Thoracic aorta (tissue), 2 donors: ENCODE results near the gene GNB1. TPM values are rescaled to one million over a fixed set of nuclear protein-coding genes. Genes with fewer than 3 reads are reported as not detected.

Experiments used
- ATAC-seq: fragments of 150-250 bp; one replicate; pipeline ENCODE4 v1.8.0; 2017; ENCODE audit warnings: low read depth; ENCODE audit not compliant: insufficient number of reproducible peaks, low FRiP score
- DNase-seq: peaks from one replicate; pipeline ENCODE4 v3.0.0-alpha.2; 2020; ENCODE audit warnings: low spot score
- H3K27ac ChIP-seq, 2 donors: fragments of 200-600 bp; sonication (generic); 1 replicate in 1 of 2; 2 replicates in 1 of 2; pipeline ENCODE4 v1.5.1; 2016; ENCODE audit warnings: mild to moderate bottlenecking in 2 of 2, moderate library complexity in 2 of 2
- H3K27me3 ChIP-seq: fragments of 200-600 bp; sonication (generic); replicated peaks from 2 replicates; pipeline ENCODE4 v1.6.0; 2016; ENCODE audit warnings: mild to moderate bottlenecking; ENCODE audit not compliant: insufficient read depth
- H3K36me3 ChIP-seq: fragments of 200-600 bp; sonication (generic); one replicate; pipeline ENCODE4 v1.5.1; 2016
- H3K4me1 ChIP-seq, 2 donors: fragments of 200-600 bp; sonication (generic); 1 replicate in 1 of 2; 2 replicates in 1 of 2; pipeline versions ENCODE4 v1.5.1 to v1.6.0; 2016; ENCODE audit warnings: low read depth in 2 of 2, mild to moderate bottlenecking in 1 of 2; ENCODE audit not compliant: control insufficient read depth in 1 of 2
- H3K4me3 ChIP-seq: fragments of 200-600 bp; sonication (generic); 2 replicates; pipeline ENCODE4 v1.5.1; 2016; ENCODE audit warnings: mild to moderate bottlenecking
- H3K9me3 ChIP-seq: fragments of 200-600 bp; sonication (generic); 2 replicates; pipeline ENCODE4 v1.5.1; 2016
- total RNA-seq, 2 donors: library from RNA; depleted of rRNA; stranded (reverse); fragments of >200 nt; gene quantifications; one replicate each; pipeline versions ENCODE4 v1.1.0 to v1.2.3, GENCODE V29; 2016
- TF ChIP-seq, protein P1 (sequence below): fragments of 200-600 bp; sonication (generic); IDR thresholded peaks from one replicate; pipeline ENCODE4 v1.5.1; 2019; ENCODE audit warnings: antibody characterized with exemption

Gene GNB1
- total RNA-seq, 2 donors from 2014 or later: 169 to 200 TPM

DNA sequence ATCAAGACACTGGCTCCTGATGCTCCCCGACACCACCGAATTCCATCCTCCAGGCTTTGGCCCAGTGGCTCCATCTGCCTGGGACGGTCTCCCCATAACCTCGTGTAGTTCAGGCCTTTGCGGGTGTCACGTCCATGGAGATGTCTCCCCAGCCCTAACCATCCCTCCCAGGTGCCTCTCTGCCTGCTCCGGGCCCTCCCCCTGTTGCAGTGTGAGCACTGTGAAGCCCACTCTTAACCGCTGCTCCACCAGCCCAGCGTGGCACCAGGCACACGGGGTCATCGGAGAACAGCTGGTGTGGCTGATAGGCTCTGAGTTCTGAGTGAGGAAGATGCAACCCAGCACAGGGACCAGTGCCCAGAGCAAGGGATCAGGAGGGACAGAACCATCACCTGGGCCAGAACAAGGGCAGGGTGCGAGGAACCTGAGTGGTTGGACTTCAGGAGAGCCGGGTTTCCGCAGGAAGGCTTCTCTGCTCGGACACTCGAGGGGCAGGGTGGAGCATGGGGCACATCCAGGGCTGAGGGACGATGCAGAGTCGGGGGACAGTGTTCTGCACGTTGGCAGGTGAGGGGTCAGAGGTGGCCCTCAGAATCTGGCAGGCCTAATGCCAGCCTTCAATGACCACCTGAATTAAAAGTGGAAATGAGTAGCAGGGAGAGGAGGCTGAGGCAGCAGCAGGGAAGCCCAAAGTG is 2.6 kb upstream of the GNB1 start:
- no peaks in the 10 kb centered on the region for H3K9me3 ChIP-seq
- no peak for ATAC-seq
- H3K4me1 ChIP-seq: peaks cover 15 to 48% of the 10 kb centered on the region in 2 donors

DNA sequence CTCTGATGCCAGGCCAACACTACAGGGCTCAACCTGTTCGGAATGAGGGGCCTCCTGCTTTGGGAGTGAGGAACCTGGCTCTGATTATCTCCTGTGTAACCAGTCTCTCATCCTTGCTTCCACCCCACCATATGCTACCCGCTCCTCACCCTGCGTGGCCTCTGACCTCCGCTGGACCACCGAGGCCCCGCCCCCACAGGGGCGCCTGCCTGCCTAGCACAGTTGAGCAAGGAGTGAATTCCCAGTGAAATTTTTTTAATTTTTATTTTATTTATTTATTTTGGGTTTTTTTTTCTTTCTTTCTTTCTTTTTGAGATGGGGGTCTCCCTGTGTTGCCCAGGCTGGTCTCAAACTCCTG is 1.9 kb upstream of the GNB1 start:
- no peak for DNase-seq
- TF ChIP-seq, protein P1, sequence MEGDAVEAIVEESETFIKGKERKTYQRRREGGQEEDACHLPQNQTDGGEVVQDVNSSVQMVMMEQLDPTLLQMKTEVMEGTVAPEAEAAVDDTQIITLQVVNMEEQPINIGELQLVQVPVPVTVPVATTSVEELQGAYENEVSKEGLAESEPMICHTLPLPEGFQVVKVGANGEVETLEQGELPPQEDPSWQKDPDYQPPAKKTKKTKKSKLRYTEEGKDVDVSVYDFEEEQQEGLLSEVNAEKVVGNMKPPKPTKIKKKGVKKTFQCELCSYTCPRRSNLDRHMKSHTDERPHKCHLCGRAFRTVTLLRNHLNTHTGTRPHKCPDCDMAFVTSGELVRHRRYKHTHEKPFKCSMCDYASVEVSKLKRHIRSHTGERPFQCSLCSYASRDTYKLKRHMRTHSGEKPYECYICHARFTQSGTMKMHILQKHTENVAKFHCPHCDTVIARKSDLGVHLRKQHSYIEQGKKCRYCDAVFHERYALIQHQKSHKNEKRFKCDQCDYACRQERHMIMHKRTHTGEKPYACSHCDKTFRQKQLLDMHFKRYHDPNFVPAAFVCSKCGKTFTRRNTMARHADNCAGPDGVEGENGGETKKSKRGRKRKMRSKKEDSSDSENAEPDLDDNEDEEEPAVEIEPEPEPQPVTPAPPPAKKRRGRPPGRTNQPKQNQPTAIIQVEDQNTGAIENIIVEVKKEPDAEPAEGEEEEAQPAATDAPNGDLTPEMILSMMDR: no peak
- peaks cover 21 to 55% of the 10 kb centered on the region in 2 donors for H3K4me1 ChIP-seq
- H3K9me3 ChIP-seq: no peaks in the 10 kb centered on the region
- peak overlapping the region; percentile 97 for H3K4me3 ChIP-seq
- no peak overlapping the region for H3K27ac ChIP-seq
- ATAC-seq: no peak
- H3K27me3 ChIP-seq: no peaks in the 10 kb centered on the region
- no peaks in the 10 kb centered on the region for H3K36me3 ChIP-seq

More for the DNA sequence above, 2.6 kb upstream of the GNB1 start:
- Histone ChIP-seq H3K4me3 (no peak overlapping the region), H3K36me3 (no peaks in the 10 kb centered on the region), H3K27ac (no peak overlapping the region), H3K27me3 (no peaks in the 10 kb centered on the region)
- TF ChIP-seq, protein P1: no peak
- DNase-seq: no peak

DNA sequence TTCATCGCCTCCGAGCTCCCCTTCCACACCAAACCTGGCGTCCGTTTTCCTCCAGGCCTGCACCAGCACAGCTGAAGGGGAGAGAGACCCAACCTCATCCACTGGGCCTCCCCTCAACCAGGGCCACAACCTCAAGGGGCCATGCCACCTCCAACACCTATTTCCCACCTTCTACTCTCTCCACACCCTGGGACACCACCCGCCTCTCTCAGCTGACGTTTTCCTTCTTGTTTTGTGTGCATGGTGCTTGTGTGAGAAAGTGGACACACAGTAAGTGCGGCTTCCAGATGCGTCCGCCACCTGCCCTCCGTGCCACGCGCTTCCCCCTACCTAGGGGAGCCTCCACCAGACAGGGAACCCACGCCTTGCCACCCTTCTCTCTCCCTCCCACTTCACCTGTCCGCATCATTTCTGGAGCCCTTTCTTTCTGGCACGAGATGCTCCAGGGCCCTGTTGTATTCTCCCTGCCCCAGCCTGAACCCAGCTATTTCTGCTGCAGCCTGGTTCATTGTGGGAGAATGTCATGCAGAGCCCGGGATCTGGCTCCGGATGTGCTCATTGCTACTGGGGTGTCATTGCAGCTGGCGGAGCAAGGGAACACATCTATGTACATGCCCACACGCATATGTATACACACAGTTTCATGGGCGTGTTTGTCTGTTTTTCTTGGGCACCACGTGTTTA is 1.3 kb upstream of the GNB1 start:
- no peak for DNase-seq

DNA sequence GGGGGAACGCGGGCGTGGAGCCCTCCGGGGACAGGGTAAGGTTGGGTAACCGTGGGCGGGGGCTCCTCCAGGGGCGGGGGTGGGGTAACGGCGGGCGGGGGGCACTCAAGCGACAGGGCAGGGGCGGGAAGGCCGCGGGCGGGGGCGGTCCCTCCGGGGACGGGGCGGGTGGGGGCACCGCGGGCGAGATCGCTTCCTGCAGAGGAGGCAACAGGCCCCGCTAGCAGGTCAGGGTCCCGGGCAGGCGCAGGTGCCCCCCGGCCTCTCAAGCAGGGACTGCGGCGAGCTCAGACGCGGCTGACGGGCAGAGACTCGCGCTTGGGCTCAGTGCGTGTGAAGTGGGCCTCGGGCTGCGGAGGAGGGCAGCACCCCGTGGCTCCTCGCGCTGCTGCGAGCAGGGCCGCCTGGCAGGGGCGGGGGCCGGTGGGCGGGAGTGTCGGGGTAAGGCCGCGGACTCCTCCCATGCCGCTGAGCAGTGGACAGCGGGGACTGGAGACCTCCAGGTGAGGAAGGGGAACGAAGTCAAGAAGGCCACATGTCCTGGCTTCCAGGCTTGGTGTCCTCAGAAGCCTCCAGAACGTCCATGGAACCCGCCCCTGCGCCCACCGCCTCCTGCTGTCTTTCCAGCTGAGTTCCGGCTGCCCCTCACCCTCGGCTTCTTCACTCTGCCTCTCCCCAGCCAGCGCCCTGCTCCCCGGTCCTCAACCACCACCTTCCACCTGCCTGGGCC is 627 bp upstream of the GNB1 start:
- peak overlapping the region; percentile 97 for H3K4me3 ChIP-seq
- TF ChIP-seq, protein P1: no peak
- H3K36me3 ChIP-seq: no peaks in the 10 kb centered on the region
- H3K27ac ChIP-seq: peak overlapping the region; percentile 81 to 93
- ATAC-seq: peak; percentile 9
- H3K9me3 ChIP-seq: no peaks in the 10 kb centered on the region
- DNase-seq: no peak
- no peaks in the 10 kb centered on the region for H3K27me3 ChIP-seq
- peaks cover 29 to 67% of the 10 kb centered on the region in 2 donors for H3K4me1 ChIP-seq

More for the DNA sequence above, 1.3 kb upstream of the GNB1 start:
- no peaks in the 10 kb centered on the region for H3K9me3 ChIP-seq
- H3K36me3 ChIP-seq: no peaks in the 10 kb centered on the region
- peaks cover 22 to 60% of the 10 kb centered on the region in 2 donors for H3K4me1 ChIP-seq
- peak overlapping the region; percentile 50 to 81 for H3K27ac ChIP-seq
- H3K4me3 ChIP-seq: peak overlapping the region; percentile 97
- no peak for ATAC-seq
- H3K27me3 ChIP-seq: no peaks in the 10 kb centered on the region
- TF ChIP-seq, protein P1: no peak
